HFF-Myc (cell line): ENCODE data around the gene LRRC63.

Source experiments
- DNase-seq: peaks from one replicate; pipeline ENCODE4 v3.0.0-alpha.2; 2011; ENCODE audit warnings: low read depth; ENCODE audit errors: extremely low read depth
- H3K4me3 ChIP-seq: replicated peaks from 2 replicates; pipeline ENCODE4 v1.5.1; 2011; ENCODE audit warnings: low read depth, mild to moderate bottlenecking, control low read depth, low read length
- TF ChIP-seq, protein P1 (sequence below): IDR thresholded peaks from 2 replicates; pipeline ENCODE4 v1.5.1; 2012; ENCODE audit warnings: mild to moderate bottlenecking, low read depth, low read length, control low read depth; ENCODE audit errors: missing control alignments

The LRRC63 gene

GRCh38 chr13:46324976-46325375 is 113.2 kb downstream of the LRRC63 start:
- no peak overlapping the region for H3K4me3 ChIP-seq
- no peak for DNase-seq
- TF ChIP-seq, protein P1, sequence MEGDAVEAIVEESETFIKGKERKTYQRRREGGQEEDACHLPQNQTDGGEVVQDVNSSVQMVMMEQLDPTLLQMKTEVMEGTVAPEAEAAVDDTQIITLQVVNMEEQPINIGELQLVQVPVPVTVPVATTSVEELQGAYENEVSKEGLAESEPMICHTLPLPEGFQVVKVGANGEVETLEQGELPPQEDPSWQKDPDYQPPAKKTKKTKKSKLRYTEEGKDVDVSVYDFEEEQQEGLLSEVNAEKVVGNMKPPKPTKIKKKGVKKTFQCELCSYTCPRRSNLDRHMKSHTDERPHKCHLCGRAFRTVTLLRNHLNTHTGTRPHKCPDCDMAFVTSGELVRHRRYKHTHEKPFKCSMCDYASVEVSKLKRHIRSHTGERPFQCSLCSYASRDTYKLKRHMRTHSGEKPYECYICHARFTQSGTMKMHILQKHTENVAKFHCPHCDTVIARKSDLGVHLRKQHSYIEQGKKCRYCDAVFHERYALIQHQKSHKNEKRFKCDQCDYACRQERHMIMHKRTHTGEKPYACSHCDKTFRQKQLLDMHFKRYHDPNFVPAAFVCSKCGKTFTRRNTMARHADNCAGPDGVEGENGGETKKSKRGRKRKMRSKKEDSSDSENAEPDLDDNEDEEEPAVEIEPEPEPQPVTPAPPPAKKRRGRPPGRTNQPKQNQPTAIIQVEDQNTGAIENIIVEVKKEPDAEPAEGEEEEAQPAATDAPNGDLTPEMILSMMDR, result no peak
